Activated CD8-positive, alpha-beta memory T cell treated with anti-CD3 and anti-CD28 coated beads for 48 hours (primary cell): Measurements from ENCODE around the gene LCOR.
"Not testable (repeated sequence)": the region's sequence is repeated elsewhere in the genome, so short reads cannot be mapped to it uniquely, and the experiment has no call there.

Source experiments
- DNase-seq, 3 experiments: peaks; one replicate each; pipeline ENCODE4 v3.0.0-alpha.2; 2020; ENCODE audit warnings: low read depth in 2 of 3, low spot score in 2 of 3

LCOR gene

GRCh38 chr10:97029271-97029670, 197.2 kb downstream of the LCOR start:
- no peak for DNase-seq

DNA sequence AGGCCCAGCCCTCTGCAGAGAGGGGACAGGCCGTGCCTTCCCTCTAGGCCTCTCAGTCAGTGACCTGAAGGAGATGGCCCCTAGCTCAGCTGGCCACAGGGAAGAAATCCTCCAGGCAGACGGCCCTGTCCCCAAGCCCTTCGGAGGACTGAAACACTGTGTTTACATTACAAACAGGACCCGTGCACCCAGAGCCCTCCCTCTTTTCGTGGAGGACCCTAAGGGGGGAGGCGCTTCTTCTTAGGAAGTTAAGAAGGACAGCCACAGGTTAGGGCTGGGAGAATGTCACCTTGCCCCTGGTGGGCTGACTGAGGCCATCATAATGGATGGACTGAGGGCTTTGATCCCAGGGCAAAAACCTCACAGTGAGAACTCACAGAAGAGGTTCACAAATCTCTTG, 198.8 kb downstream of the LCOR start:
- no peak for DNase-seq

- DNase-seq, result no peak
Observed at GRCh38 chr10:97031459-97031858, 199.4 kb downstream of the LCOR start.

GRCh38 chr10:97032624-97033023, 200.5 kb downstream of the LCOR start:
- no peak for DNase-seq

DNA sequence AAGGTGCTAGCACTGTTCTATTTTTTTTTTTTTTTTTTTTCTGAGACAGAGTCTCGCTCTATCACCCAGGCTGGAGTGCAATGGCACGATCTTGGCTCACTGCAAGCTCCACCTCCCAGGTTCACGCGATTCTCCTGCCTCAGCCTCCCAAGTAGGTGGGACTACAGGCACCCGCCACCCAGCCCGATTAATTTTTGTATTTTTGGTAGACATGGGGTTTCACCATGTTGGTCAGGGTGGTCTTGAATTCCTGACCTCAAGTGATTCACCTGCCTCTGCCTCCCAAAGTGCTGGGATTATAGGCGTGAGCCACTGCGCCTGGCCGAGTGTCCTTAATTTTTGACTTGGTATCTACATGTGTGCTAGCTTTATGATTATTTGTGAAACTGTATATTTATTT, 201.7 kb downstream of the LCOR start:
- not testable (repeated sequence) for DNase-seq

DNA sequence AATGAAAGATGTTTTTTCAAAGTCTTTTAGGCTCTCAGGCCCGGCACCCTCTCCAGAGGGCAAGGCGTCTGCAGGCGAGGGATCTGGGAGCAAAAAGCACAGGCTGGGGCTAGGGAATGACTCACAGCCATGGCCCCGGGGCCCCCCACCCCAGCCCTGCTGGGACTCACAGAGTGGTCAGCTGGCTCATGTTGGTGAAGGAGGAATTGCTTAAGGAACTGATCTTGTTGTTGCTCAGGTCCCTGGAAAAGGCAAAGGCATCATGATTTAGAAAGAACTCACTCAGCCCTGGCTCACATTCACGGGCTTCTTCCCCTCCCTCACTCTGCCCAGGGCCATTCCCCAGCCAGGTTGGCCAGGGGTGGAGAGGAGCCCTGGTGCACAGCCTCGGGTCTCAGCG, 202.2 kb downstream of the LCOR start:
- no peak for DNase-seq

DNA sequence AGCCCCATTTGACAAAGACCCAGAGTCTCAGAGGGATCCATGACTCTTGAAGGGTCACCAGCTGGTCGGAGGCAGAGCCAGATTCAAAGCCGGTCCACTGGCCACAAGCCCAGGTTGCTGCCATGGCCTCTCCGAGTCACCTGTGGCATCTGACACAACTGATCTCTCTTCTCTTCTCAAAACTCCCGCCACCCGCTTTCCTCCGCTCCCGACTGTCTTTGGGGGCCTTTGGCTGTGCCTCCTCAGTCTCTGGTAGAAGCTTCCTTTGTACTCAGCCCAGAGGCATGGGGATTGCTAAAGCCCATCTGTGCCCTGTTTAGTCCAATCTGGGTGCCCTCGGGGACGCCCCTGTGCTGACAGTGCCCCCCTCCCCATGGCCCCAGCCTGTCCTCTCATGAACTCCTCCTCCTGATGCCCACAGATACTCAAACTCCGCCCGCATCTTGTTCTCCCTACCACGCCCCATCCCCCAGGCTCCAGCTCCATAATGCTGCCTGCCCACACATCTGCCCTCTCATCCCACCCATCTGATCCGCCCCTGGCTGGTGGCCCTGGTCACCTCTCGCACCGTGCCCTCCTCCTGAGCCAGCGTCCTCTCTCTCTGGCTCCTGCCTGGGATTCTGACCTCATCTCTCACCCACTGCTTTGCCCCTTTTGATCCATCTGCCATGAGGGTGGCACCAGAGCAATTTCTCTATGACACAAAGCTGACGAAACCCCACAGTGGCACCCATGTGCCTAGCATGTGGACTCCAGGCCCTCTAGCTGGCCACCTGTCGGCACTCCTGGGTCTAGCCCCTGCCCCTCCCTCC, 203.1 kb downstream of the LCOR start:
- no peak for DNase-seq

DNA sequence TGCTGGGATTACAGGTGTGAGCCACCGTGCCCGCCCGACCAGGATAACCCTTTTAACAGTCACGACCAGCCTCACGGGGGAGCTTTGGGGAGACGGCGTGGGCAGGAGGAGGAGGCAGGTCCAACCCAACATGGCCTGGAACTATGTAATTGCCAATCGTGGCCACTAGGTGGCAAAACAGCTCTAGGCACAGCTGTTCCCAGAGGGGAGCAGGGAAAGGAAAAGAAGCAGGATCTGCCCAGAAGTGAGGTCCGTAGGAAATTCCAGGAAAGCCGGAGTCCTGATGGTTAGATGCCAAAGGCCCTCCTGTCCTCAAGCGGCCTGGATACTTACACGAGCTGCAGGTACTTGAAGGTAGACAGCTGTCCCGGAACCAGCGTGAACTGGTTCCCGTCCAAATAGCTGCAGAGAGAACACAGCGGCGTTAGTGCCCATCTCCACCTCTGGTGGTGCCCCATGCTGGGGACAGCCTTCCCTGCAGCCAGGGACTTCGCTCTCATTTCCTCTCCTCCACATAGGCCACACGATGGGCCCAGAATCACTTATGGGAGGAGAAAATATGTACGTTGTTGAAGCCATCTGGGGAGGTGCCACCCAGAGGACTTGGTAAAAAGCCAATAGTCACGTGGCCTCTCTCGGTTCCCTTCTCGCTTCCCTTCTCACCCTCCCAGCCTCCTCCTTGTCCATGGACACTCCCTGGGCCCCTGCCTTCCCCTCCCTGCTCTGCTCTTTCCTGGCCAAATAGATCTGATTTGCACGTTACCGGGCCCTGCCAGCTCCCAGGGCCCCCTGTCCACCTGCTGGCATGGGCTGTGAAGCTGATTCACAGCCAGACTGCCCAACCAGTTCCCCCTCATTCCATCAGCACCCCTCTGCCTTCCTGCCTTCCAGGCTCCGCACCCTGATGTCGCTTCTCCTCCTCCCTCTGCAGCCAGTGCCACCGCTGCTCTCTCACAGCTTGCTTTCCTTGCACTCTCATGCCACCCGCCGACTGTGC, 205.6 kb downstream of the LCOR start:
- peak; percentile 47 to 50 (median 50) for DNase-seq

DNA sequence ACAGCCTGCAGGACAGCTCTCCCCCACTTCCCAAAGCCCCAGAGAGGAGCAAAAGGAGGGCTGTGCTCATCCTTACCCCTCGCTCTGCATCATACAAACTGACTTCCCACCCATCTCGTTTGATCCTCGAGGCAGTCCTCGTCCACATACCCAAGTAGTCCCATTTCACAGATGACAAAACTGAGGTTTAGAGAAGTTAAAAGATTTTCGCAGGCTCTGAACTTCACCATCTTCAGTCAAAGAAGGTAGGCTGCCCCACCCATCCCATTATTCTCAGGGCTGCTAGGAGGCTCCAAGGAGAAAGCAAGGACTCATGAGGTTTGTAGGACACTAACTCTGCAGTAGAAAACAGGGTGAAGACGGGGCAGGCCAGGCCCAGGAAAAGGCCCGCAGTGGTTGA, 206.6 kb downstream of the LCOR start:
- no peak for DNase-seq

DNA sequence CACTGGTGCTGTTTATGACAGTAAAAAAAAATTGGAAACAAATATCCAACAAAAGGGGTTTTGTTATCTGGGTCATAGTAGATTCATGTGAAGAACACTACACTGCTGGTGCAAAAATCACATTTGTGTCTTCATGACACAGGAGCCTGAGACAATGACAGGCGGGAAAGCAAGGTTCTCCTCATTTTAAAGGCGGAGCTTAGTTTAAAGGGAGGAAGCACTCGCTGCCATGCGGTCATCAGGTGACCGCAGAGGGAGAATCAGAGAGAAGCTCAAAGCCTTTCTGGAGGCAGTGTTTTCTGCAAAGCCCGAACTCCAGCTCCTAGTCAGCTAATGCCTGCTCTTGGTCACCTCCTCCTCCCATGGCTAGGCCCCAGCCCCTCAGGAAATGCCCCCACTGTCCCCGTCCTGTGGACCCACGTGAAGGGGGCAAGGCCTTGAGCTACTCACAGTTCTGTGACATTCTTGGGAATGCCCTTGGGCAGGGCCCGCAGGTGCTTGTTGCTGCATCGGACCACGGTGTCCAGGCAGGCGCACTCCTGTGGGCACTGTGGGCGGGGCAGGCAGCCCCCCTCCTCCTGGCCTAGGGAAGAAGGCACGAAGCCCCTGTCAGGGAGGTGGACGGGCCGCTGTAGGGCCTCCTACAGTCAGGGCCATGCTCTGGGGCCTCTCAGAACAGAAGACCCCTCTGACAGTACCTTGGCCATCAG, 207.6 kb downstream of the LCOR start:
- DNase-seq, result no peak

DNA sequence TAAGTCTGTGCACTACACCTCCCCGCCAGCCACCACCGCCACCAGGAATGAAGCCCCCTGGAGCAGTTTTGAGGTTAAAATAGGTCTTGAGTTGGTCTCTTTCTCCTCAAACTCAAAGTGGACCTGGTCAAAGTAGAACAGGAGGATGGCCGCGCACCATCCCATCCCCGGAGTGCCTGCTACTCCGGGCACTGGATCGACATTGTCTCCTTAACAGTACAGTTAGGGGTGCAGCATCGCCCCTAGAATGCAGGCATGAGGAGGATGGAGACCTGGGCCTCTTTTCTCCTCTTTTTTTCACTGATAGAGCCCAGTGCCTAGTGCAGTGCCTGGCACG, 208.1 kb downstream of the LCOR start:
- DNase-seq, result no peak

DNA sequence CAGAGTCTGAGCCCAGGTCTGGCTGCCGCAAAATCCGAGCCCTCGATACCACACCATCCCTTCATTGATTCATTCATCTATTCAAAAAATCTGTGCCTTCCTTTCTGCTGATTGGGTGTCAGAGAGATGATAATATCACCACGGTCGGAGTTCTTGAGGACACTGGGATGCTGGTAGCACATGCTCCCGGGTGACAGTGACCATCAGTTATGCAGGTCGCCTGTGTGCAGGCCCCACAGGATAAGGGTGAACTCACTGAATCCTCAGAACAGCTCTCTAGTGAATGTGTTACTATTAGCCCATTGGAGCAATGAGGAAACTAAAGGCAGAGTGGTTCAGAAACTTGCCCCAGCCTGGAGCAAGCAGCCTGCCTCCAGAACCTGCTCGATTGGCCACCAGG, 208.6 kb downstream of the LCOR start:
- DNase-seq, result no peak

DNA sequence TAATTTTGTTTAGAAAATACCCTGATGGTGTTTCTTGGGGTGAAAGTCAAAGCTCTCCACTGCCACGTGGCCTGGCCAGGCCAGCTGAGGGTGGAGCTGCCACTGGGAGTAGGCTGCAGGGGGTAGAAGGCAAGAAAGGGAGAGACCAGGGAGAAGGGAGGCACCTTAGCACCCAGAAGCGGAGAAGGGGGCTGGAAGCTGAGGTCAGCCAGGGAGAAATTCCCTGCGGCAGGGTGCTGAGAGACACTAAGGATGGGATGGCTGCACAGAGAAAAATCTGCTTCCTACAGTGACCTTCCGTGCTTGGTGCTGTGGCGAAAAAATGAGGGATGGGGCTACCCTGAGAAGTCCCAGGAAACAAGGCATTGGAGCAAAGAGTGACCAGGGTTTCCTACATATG, 210.0 kb downstream of the LCOR start:
- DNase-seq, result no peak

GRCh38 chr10:97042716-97043562, 210.8 kb downstream of the LCOR start:
- DNase-seq, result no peak

- DNase-seq, result no peak
Observed at GRCh38 chr10:97043563-97043855, 211.4 kb downstream of the LCOR start.
